HepG2 (cell line): ENCODE results near the gene CCL23. TPM values are rescaled to one million over a fixed set of nuclear protein-coding genes. Genes with fewer than 3 reads are reported as not detected.

Source experiments
- ATM ChIP-seq: fragments of 450-650 bp; IDR thresholded peaks from 2 replicates; pipeline ENCODE4 v1.7.1; 2017; ENCODE audit warnings: mild to moderate bottlenecking, borderline replicate concordance
- DNMT3B ChIP-seq: conservative IDR thresholded peaks from 2 replicates; pipeline ENCODE4 v1.6.1; 2016; ENCODE audit warnings: missing biosample characterization, control low read depth
- EHMT2 ChIP-seq: fragments of 200-600 bp; sonication (generic); IDR thresholded peaks from 2 replicates; pipeline ENCODE4 v1.7.0; 2017; ENCODE audit warnings: antibody characterized with exemption, low read depth, low read length, borderline replicate concordance
- HNF4G ChIP-seq, 2 experiments: sonication (generic) in 1 of 2; formaldehyde crosslinking in 1 of 2; IDR thresholded peaks; 2 replicates each; pipeline versions ENCODE4 v1.4.0 to v1.6.1; 2011 to 2020; ENCODE audit warnings: borderline replicate concordance in 2 of 2, low read depth in 2 of 2, mild to moderate bottlenecking in 2 of 2, low read length in 1 of 2, missing genetic modification reagents in 1 of 2, moderate library complexity in 1 of 2
- KAT2B ChIP-seq: fragments of 150-350 bp; IDR thresholded peaks from 2 replicates; pipeline ENCODE4 v1.6.1; 2014; ENCODE audit warnings: low read depth, low read length, borderline replicate concordance
- MBNL3 ChIP-seq: fragments of 250-450 bp; sonication (Bioruptor Pico); conservative IDR thresholded peaks from 2 replicates; pipeline ENCODE4 v1.8.0; 2022; ENCODE audit warnings: mild to moderate bottlenecking, inconsistent platforms
- MYC ChIP-seq: sonication (generic); formaldehyde crosslinking; IDR thresholded peaks from 2 replicates; pipeline ENCODE4 v1.9.0; 2021; ENCODE audit warnings: missing genetic modification reagents, borderline replicate concordance
- NR2F6 ChIP-seq, 2 experiments: IDR thresholded peaks; 2 replicates each; pipeline ENCODE4 v1.6.1; 2016; ENCODE audit warnings: antibody characterized with exemption in 1 of 2, mild to moderate bottlenecking in 1 of 2
- PCBP1 ChIP-seq: fragments of 200-400 bp; formaldehyde crosslinking; IDR thresholded peaks from 2 replicates; pipeline ENCODE4 v1.6.1; 2017; ENCODE audit warnings: mild to moderate bottlenecking, low read depth, low read length, borderline replicate concordance
- PHF20 ChIP-seq: sonication (generic); formaldehyde crosslinking; IDR thresholded peaks from 2 replicates; pipeline ENCODE4 v1.5.0; 2020; ENCODE audit warnings: mild to moderate bottlenecking, missing genetic modification reagents
- POLR2A ChIP-seq, 2 experiments: IDR thresholded peaks; 2 replicates each; pipeline ENCODE4 v1.6.1; 2011; ENCODE audit warnings: low read depth in 2 of 2, low read length in 2 of 2, mild to moderate bottlenecking in 1 of 2, moderate library complexity in 1 of 2; ENCODE audit not compliant: insufficient read depth in 1 of 2
- POLR2AphosphoS5 ChIP-seq: IDR thresholded peaks from 2 replicates; pipeline ENCODE4 v1.6.1; 2012; ENCODE audit warnings: low read depth, low read length
- RBAK ChIP-seq: sonication (generic); formaldehyde crosslinking; IDR thresholded peaks from 2 replicates; pipeline ENCODE4 v1.5.1; 2020; ENCODE audit warnings: mild to moderate bottlenecking, missing genetic modification reagents
- SOX13 ChIP-seq, 3 experiments: fragments of 450-650 bp in 1 of 3; sonication (generic) in 1 of 3; formaldehyde crosslinking in 1 of 3; IDR thresholded peaks in 2 of 3; conservative IDR thresholded peaks in 1 of 3; 2 replicates each; pipeline versions ENCODE4 v1.5.0 to v1.6.1; 2016 to 2020; ENCODE audit warnings: antibody characterized with exemption in 1 of 3, mild to moderate bottlenecking in 1 of 3, missing compliant biosample characterization in 1 of 3, missing genetic modification reagents in 1 of 3, moderate library complexity in 1 of 3
- TBX2 ChIP-seq: sonication (generic); formaldehyde crosslinking; IDR thresholded peaks from 2 replicates; pipeline ENCODE4 v1.5.0; 2020; ENCODE audit warnings: missing genetic modification reagents, mild to moderate bottlenecking, borderline replicate concordance
- UBTF ChIP-seq: sonication (generic); formaldehyde crosslinking; IDR thresholded peaks from 2 replicates; pipeline ENCODE4 v1.4.0; 2020; ENCODE audit warnings: mild to moderate bottlenecking, missing genetic modification reagents
- ZFY ChIP-seq: sonication (generic); formaldehyde crosslinking; IDR thresholded peaks from 2 replicates; pipeline ENCODE4 v1.4.0; 2020; ENCODE audit warnings: missing genetic modification reagents
- ZNF354B ChIP-seq: sonication (generic); formaldehyde crosslinking; IDR thresholded peaks from 2 replicates; pipeline ENCODE4 v1.8.0; 2022; ENCODE audit warnings: mild to moderate bottlenecking, missing genetic modification reagents
- ZNF605 ChIP-seq: sonication (generic); formaldehyde crosslinking; IDR thresholded peaks from 2 replicates; pipeline ENCODE4 v1.8.0; 2022; ENCODE audit warnings: mild to moderate bottlenecking, missing genetic modification reagents
- ZNF619 ChIP-seq: sonication (generic); formaldehyde crosslinking; IDR thresholded peaks from 2 replicates; pipeline ENCODE4 v1.4.0; 2020; ENCODE audit warnings: mild to moderate bottlenecking, missing genetic modification reagents
- polyA plus RNA-seq, 8 experiments: library from polyadenylated mRNA; depleted of rRNA in 3 of 8; stranded (reverse) in 7 of 8; unstranded in 1 of 8; fragments of >200 nt; fragmentation: Illumina TruSeq in 4 of 8; extraction: Trizol in 4 of 8; gene quantifications; 2 replicates each; pipeline versions ENCODE4 v1.2.1 to v1.2.3, GENCODE V29; 2011 to 2016; ENCODE audit warnings: low read depth in 4 of 8, missing spikeins in 1 of 8, mixed read lengths in 1 of 8; ENCODE audit not compliant: insufficient read depth in 1 of 8
- total RNA-seq, 5 experiments: library from RNA; depleted of rRNA; stranded (reverse); fragments of >200 nt; fragmentation: Illumina TruSeq; extraction: Trizol; gene quantifications; 2 replicates each; pipeline ENCODE4 v1.2.3, GENCODE V29; 2016; ENCODE audit warnings: low read depth in 1 of 5
- TF ChIP-seq, protein P1 (sequence below): sonication (generic); formaldehyde crosslinking; IDR thresholded peaks from 2 replicates; pipeline ENCODE4 v1.4.0; 2020; ENCODE audit warnings: mild to moderate bottlenecking, missing genetic modification reagents
- TF ChIP-seq, protein P2 (sequence below): sonication (generic); formaldehyde crosslinking; IDR thresholded peaks from 2 replicates; pipeline ENCODE4 v1.5.0; 2020; ENCODE audit warnings: mild to moderate bottlenecking, missing genetic modification reagents, moderate library complexity
- TF ChIP-seq, protein P3 (sequence below): sonication (generic); formaldehyde crosslinking; IDR thresholded peaks from 2 replicates; pipeline ENCODE4 v1.4.0; 2020; ENCODE audit warnings: mild to moderate bottlenecking, missing genetic modification reagents

Gene CCL23
- total and polyA plus RNA-seq, 2 of the 13 experiments (the other 11 are each of a cell fraction or from before 2014, with no cell fraction given): not detected

DNA sequence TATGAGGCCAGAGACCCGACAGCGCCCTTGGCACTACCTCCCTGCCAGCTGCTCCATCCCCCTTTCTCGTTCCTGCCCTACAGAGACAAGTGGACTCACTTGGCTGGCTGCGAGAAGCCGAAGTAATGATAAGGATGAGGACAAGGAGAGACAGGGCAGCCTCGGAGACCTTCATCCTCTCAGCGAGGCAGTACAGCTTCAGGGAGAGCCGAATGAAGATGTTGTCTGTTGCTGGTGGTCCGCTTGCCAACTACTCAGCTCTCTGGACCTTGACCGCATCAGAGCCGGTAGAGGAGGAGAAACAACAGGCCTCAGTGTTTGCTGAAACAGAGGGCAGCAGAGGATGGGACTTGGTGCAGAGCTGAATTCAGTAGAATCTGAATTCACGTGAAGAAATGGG, 36.5 kb downstream of the CCL23 start, which contains the start of gene CCL16 (continued):
- no peak for TF ChIP-seq TBX2 (CRISPR knock-in tag)
- no peak for TF ChIP-seq SOX13 (IDR thresholded peaks at IDR 0.05)
- TF ChIP-seq SOX13 (CRISPR knock-in tag; conservative IDR thresholded peaks at IDR 0.05 in 1 of 2, IDR thresholded peaks at IDR 0.05 in 1 of 2): peak in 1 of 2 experiments; percentile 34; a peak in 1 of 4 replicates
- TF ChIP-seq POLR2AphosphoS5: peak; percentile 52
- TF ChIP-seq KAT2B: no peak
- TF ChIP-seq, protein P1, sequence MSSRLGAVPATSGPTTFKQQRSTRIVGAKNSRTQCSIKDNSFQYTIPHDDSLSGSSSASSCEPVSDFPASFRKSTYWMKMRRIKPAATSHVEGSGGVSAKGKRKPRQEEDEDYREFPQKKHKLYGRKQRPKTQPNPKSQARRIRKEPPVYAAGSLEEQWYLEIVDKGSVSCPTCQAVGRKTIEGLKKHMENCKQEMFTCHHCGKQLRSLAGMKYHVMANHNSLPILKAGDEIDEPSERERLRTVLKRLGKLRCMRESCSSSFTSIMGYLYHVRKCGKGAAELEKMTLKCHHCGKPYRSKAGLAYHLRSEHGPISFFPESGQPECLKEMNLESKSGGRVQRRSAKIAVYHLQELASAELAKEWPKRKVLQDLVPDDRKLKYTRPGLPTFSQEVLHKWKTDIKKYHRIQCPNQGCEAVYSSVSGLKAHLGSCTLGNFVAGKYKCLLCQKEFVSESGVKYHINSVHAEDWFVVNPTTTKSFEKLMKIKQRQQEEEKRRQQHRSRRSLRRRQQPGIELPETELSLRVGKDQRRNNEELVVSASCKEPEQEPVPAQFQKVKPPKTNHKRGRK (CRISPR knock-in tag): no peak
- no peak for TF ChIP-seq ZNF619 (CRISPR knock-in tag)
- TF ChIP-seq ZNF605 (CRISPR knock-in tag): no peak
- no peak for TF ChIP-seq ATM
- TF ChIP-seq ZFY (CRISPR knock-in tag): peak; percentile 48
- TF ChIP-seq DNMT3B (CRISPR knock-in tag): no peak
- no peak for TF ChIP-seq RBAK
- no peak for TF ChIP-seq PCBP1
- TF ChIP-seq ZNF354B: no peak
- no peak for TF ChIP-seq UBTF (CRISPR knock-in tag)
- TF ChIP-seq EHMT2: 0 out of 2 replicates have a peak, but pooled peaks have one; percentile 7
- TF ChIP-seq, protein P2, sequence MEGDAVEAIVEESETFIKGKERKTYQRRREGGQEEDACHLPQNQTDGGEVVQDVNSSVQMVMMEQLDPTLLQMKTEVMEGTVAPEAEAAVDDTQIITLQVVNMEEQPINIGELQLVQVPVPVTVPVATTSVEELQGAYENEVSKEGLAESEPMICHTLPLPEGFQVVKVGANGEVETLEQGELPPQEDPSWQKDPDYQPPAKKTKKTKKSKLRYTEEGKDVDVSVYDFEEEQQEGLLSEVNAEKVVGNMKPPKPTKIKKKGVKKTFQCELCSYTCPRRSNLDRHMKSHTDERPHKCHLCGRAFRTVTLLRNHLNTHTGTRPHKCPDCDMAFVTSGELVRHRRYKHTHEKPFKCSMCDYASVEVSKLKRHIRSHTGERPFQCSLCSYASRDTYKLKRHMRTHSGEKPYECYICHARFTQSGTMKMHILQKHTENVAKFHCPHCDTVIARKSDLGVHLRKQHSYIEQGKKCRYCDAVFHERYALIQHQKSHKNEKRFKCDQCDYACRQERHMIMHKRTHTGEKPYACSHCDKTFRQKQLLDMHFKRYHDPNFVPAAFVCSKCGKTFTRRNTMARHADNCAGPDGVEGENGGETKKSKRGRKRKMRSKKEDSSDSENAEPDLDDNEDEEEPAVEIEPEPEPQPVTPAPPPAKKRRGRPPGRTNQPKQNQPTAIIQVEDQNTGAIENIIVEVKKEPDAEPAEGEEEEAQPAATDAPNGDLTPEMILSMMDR (CRISPR knock-in tag): peak; percentile 58
- TF ChIP-seq NR2F6 (IDR thresholded peaks at IDR 0.05): no peak
- TF ChIP-seq NR2F6 (CRISPR knock-in tag; IDR thresholded peaks at IDR 0.05): peak; percentile 46; the same call in 1 of the 2 replicates
- TF ChIP-seq MYC (CRISPR knock-in tag): no peak
- no peak for TF ChIP-seq PHF20 (CRISPR knock-in tag)
- peak; percentile 76 for TF ChIP-seq HNF4G (IDR thresholded peaks at IDR 0.05; ENCODE audit: borderline replicate concordance, low read depth, low read length)
- no peak; the same call in 1 of the 2 replicates for TF ChIP-seq HNF4G (CRISPR knock-in tag; IDR thresholded peaks at IDR 0.05; ENCODE audit: borderline replicate concordance, low read depth)
- TF ChIP-seq MBNL3 (CRISPR knock-in tag): no peak
- peak; percentile 40 to 46; a peak in 1 of 4 replicates for TF ChIP-seq POLR2A (IDR thresholded peaks at IDR 0.05; ENCODE audit: insufficient read depth in 1 of 2, low read depth in 2 of 2, low read length in 2 of 2)
- TF ChIP-seq, protein P3, sequence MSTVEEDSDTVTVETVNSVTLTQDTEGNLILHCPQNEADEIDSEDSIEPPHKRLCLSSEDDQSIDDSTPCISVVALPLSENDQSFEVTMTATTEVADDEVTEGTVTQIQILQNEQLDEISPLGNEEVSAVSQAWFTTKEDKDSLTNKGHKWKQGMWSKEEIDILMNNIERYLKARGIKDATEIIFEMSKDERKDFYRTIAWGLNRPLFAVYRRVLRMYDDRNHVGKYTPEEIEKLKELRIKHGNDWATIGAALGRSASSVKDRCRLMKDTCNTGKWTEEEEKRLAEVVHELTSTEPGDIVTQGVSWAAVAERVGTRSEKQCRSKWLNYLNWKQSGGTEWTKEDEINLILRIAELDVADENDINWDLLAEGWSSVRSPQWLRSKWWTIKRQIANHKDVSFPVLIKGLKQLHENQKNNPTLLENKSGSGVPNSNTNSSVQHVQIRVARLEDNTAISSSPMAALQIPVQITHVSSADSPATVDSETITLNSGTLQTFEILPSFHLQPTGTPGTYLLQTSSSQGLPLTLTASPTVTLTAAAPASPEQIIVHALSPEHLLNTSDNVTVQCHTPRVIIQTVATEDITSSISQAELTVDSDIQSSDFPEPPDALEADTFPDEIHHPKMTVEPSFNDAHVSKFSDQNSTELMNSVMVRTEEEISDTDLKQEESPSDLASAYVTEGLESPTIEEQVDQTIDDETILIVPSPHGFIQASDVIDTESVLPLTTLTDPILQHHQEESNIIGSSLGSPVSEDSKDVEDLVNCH (CRISPR knock-in tag): no peak
